Urothelium cell line (cell line): ENCODE data around the gene RPL10A.

Experiments
- DNase-seq: peaks from one replicate; pipeline ENCODE4 v3.0.0; 2011; ENCODE audit warnings: low spot score, mixed read lengths
- FAIRE-seq: peaks from 2 replicates; lab custom pipeline; 2011; peaks lifted over from hg19 to GRCh38; lab: Jason Lieb, UNC

Gene RPL10A

DNA sequence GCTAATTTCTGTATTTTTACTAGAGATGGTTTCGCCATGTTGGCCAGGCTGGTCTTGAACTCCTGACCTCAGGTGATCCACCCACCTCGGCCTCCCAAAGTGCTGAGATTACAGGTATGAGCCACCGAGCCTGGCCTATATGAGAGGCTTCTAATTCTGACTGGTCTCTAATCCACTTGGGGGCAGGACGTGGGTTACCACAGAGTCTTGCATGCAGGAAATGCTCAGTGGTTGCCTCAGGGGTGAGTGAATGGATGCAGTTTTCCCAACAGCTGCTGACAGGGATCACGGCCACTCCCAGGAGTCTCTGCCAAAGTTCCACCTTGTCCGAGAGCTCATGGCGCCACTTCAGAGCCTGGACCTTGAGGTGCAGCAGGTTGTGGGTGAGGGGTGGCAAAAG is 22.5 kb upstream of the RPL10A start:
- FAIRE-seq (no peak), DNase-seq (no peak)

DNA sequence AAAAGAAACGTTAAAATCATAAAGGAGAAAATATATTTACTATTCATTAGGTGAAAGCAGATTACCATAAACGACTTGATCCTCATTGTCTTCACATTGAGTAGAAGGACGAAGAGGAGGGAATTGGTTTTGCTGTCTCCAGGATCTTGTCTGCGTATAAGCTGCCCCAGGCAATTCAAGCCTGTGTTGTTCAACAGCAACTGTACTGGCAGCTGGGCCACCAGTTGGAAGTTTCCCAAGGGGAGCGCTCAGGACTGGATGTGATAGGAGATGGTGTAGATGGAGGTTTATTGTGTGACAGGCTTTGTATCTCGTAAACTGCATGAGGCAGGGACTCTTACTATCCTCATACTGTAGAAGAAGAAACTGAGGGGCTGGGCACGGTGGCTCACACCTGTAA is 20.0 kb upstream of the RPL10A start:
- FAIRE-seq = no peak
- DNase-seq = no peak

DNA sequence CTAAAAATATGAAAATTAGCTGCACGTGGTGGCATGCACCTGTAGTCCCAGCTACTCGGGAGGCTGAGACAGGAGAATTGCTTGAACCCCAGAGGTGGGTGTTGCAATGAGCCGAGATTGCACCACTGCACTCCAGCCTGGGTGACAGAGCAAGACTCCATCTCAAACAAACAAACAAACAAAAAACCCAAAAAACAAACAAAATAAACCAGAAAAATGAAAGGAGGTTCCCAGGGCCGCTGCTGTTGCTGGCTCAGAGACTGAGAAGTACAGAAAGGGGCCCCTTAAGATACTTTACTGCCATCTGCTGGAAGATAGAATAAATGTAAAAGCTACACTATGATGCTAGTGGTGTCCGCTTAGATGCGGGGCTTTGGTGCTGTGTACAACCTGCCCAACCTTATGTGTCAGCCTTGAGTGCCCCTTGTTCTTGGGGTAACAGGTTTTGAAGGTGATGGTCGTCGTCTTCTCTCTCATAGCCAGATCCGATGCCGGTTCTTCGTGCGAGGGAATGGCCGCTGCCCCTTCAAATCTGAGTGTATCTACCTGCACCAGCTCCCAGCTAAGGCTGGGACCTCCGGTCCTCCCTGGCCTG is 18.8 kb upstream of the RPL10A start:
- peak; percentile 82 for DNase-seq
- FAIRE-seq = no peak

DNA sequence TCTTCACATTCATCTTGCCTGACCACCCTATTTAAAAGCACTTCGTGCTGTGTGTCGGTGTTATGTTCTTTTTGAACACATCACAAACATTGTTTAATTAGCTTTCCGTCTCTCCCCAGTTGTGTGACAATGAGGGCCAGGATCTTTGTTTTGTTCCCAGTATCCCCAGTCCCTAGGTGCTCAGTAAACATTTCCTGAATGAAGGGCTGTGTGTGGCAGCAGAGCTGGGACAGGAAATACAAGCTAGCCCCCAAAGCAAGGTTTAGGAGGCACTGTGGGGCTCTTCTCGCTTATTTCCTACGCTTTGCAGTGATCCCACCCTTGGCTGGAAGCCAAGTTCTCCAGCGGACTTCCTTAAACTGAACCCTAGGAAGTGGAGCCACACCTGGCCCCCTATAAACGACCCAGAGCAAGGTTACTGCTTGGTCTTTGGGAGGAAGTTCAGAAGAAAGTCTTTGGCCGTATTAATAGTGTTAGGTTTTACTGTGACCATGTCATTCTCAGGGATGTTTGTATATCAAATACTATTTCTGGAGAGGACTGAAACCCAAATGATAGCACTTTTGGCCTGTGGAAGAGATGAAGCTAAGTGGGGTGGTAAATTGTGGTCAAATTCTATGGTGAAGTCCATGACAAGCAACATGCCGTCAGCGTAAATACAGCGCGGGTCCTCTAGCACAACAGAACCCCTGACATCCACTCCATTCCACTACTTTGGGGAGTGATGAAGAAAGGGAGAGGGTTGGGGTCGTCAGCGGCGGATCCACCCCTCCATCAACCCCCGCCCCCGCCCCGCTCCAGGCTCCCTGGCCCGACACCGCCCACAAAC is 16.6 kb upstream of the RPL10A start:
- FAIRE-seq = no peak

DNA sequence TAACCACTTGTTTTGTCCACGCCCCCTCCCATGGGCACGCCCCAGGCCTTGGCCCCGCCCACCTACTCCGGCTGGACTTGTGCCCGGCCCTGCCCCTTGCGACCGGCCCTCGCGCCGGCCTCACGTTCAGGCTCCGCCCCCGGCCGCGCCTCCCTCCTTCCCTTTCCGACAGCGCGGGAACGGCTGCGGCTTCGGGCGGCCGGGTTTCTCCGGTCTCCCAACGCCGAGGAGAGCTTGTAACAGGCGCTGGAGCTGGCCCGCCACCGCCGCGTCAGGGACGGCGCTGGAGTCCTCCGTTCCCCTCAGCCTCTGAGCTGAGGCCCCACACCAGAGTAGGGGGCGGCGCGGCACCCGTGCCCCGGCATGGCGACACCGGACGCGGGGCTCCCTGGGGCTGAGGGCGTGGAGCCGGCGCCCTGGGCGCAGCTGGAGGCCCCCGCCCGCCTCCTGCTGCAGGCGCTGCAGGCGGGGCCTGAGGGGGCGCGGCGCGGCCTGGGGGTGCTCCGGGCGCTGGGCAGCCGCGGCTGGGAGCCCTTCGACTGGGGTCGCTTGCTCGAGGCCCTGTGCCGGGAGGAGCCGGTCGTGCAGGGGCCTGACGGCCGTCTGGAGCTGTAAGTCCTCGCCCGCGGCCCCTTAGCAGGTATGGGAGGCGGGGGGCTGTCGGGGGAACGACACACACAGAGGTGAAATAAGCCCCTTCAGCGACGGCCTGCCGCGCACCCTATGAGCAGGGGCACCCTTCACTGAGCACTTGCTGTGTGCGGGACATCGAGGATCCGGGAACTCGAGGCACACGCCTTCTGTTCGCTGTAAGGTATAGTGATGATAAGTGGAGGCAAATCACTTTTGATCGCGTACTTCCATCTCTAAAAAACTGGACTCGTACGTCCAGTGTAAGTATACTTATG is 15.8 kb upstream of the RPL10A start, which contains the start of gene FANCE:
FANCE (plus strand) TSS at position 156 of the 908 bp plus-strand sequence; CDS start at position 364, 208 bp downstream.
- peak; percentile 96 for DNase-seq
- peak; percentile 78 for FAIRE-seq

More for the DNA sequence above, 16.6 kb upstream of the RPL10A start:
- no peak for DNase-seq

DNA sequence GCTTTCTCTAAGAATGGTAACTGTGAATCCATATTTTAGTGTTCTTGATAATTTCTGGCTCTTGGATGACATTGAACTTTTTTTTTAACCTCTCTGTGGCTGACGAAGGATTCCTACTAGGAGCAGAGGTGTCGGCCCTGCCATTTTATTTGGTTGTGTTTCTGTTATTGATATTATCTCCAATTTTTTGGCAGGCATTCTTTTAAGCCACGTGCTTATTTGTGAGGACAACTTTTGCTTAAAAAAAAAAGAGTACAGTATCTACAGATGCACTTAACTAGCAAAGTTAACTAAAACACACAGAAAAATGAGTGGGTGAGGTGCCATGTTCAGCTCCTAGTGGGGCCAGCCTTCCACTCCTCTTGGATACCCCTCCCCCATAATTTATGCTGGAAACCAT is 15.0 kb upstream of the RPL10A start:
- FAIRE-seq = no peak
- DNase-seq = no peak

DNA sequence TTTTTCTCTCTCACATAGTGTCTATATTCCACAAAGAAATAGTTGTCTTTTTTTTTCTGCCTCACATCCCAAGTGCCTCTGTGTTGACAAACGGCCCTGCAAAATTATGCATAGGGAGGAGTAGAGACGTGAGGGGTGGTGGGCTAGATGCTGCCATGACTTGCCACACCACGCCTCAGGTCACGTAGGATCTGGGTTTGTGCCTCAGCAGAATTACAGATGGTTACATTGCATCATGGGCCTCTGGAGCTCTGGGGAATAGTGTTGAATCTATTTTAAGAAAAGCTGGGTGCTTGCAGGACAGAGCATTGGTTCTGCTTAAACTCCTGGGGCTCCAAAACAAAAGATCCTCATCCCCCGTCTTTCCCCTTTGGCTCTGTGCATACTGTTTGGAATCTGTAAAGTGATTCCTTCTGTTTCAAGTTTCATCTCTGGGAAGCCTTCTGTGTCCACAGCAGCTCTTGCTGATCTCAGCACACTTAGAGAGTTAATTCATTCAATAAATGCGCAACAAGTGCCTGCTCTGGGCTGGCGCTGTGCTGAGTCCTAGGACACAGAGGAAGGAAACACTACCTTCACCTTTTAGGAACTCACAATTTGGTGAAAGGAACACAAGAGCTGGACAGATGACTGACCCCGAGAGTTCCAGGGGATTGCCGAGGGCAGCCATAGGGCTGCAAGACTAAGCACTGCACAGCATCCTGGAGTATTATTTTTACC is 13.7 kb upstream of the RPL10A start:
- DNase-seq = no peak
- no peak for FAIRE-seq

DNA sequence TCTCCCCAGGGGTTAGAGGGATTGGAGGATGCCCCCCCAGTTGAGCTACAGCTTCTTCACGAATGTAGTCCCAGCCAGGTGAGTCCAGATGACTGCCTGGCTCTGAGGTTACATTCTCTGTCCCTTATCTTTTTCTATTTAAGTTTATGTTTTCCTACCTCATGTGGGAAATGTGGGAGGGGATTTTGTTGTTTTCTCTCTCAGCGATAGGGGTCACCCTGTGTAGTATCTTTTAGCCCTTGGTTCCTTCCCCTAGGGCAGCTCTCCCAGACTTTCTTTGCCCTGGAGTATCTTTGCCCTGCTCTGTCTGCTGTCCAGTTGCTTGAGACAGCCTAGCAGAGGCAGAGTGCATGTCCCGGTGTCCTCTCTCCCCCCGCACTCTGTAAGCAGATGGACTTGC is 10.3 kb upstream of the RPL10A start:
- FAIRE-seq (no peak), DNase-seq (no peak)

DNA sequence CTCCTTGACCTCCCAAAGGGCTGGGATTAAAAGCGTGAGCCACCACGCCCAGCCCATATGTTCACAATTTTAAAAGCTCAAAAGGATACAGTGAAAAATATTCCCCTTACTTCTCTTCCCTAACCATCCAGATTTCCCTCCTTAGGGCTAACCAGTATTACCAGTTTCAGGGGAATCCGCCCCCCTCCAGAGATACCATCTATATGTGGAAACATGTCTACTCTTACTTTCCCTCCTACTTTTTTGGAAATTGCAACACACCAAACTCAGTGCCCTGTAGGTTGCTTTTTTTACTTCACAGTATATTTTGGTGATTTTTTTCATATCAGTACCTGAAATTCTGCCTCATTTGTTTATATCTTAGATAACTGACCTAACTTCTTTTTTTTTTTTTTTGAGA is 6.9 kb upstream of the RPL10A start:
- FAIRE-seq = no peak
- no peak for DNase-seq

DNA sequence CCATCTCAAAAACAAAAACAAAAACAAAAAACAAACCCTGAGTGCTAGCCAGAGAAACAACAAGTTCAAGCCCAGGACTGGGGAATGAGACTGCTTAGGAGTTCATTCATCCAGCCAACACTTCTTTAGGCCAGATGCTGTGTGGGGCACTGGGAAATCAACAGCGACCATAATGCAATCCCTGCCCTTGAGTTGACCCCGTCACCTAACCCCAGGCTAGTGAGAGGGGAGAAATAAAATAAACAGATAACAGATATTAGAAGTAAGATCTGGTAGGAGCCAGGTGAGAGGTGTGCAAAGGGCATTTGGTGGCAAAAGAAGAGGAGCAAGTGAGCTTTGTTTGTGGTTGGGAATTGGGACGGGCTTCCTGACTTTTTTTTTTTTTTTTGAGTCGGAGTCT is 4.9 kb upstream of the RPL10A start:
- no peak for FAIRE-seq
- no peak for DNase-seq

DNA sequence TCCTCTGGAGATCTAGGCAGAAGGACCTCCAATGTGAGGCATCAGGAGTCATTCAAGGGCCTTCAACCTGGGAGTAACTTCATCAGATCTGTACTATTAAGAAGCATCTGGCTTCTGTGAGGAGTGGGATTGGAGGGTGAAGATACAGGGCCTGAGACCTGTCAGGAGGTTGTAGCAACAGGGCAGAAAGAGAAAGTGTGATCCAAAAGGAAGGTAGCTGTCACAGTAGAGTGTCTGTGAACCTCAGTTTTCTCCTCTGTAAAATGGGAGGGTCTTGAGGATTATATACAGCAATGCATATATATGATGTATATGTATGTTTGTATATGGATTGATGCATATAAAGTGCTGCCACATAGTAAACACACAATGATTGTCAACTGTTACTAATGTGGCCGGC is 2.6 kb upstream of the RPL10A start:
- FAIRE-seq (no peak), DNase-seq (no peak)

DNA sequence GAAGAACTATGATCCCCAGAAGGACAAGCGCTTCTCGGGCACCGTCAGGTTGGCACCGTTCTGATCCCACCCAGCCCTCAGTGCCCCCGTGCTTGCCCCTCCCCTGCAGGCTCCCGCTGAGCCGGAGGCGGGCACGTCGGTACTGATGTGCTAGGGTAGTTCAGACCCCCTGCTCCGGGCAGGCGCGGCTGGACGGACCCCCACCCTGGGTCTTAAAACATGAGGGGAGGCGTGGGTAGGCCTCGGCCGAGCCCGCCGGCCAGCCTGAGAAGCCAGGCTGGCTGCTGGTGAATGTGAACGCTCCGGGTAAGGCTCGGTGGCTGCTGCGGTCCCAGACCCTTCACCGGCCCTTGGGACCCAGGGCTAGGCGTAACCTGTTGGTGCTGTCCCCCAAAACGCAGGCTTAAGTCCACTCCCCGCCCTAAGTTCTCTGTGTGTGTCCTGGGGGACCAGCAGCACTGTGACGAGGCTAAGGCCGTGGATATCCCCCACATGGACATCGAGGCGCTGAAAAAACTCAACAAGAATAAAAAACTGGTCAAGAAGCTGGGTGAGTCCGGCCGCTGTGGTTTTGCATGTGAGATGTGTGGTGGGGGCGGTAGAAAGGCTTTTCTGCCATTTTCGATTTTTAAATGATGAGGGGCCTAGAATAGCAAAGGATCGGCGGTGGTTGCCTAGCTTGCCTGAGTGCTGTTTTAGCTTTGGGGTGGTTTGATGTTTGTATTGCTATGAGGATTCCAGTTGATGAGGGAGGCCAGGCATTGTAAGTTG is 964 bp downstream of the RPL10A start:
- DNase-seq = no peak

DNA sequence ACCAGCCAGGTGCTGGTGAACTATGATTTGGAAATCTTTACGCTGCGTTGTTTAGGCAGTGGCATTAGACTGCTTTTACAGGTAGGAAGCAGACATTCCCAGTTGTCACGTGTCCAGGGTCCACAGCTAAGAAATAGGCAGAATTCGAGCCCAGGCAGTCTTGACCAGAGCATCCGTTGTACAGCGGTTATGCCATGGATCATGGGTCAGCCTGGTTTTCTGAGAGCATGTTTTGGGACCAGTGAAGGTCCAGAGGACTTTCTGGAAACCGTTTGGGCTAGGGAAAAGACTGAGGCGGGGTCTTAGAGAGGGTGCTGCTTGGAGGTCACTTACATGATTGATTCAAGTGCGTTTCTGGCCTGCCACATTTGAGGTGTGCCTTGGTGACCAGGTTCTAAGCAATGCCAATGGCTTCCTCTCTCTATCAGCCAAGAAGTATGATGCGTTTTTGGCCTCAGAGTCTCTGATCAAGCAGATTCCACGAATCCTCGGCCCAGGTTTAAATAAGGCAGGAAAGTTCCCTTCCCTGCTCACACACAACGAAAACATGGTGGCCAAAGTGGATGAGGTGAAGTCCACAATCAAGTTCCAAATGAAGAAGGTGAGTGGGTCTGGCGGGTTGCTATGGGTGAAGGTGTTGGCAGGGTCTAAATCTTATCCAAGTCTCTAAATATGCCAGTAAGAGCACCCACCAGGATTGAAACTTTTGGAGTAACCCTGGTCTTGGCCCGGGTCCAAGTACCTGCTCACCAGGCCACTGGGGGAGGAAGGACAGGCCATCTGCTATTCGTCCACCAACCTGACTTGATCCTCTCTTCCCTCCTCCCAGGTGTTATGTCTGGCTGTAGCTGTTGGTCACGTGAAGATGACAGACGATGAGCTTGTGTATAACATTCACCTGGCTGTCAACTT is 1.8 kb downstream of the RPL10A start:
- FAIRE-seq = no peak
- DNase-seq = peak; percentile 41

More for the DNA sequence above, 964 bp downstream of the RPL10A start:
- FAIRE-seq = no peak

DNA sequence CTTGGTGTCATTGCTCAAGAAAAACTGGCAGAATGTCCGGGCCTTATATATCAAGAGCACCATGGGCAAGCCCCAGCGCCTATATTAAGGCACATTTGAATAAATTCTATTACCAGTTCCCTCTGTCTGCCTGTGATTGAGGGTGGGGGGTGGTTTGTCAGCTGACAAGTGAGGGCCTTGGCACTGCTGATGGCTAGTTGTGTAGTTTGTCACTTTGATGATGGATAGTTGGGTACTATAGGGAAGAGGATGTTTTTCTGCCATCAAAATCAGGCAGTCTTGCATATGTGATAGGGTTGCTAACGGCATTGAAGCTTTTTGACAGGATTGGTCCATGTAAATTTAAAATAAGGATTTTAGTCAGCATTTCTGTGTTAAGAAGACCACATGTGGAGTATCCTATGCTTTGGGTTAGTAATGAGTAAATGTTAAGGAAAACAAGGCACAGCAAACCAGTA is 2.5 kb downstream of the RPL10A start:
- DNase-seq (no peak), FAIRE-seq (no peak)

DNA sequence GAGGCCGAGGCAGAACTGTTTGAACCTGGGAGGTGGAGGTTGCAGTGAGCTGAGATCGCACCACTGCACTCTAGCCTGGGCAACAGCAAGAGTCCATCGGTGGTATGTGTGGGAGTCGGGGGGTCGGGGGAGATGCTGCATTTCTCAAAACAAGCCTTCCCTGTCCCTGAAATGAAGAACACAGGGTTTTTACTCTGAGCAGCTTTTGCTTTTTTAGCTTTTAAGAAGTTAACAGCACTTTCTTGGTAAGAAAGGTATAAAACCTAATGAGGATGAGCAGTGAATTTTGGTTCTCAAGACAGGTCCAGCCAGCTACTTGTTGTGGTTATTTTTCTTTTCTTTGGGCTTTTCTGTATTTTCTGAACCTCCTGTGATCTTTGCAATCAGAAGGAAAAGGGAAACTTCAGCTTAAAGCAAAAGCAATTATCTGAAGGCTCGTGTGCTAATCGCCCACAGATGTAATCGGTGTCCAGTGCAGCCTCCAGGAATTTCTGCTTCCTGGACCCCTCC is 3.7 kb downstream of the RPL10A start:
- no peak for DNase-seq
- no peak for FAIRE-seq

DNA sequence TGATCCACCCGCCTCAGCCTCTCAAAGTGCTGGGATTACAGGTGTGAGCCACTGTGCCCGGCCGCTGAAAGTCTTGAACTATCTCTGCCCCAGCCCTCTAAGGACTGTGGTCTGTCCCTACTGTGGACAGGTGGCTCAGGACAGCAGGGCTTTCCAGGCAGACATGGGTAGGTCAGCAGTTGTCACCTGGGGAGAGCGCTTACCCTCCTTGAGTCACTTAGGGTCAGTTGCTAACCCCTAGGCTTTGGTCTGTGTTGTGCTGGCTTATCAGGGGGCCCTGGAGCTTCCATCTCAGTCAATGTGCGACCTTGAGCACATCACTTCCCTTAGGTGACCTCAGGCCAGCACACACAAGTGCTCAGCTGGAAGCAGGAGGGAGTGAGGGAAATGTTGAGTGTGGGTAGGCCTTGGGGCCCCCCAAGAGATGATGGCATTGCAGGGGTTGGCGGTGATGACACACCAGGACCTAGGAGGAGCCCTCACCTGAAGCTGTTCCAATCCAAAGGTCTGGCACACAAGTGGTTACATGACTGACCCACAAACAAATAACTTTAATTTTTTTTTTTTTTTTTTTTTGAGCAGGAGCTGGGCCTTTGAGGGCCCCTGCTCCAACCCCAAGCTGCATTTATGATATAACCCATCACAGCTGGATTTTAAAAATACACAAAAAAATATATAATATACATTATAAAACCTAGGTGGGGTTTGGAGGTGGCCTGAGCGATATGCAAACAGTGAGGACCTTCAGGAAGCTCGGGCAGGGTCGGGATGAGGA is 5.1 kb downstream of the RPL10A start:
- DNase-seq (no peak), FAIRE-seq (no peak)

DNA sequence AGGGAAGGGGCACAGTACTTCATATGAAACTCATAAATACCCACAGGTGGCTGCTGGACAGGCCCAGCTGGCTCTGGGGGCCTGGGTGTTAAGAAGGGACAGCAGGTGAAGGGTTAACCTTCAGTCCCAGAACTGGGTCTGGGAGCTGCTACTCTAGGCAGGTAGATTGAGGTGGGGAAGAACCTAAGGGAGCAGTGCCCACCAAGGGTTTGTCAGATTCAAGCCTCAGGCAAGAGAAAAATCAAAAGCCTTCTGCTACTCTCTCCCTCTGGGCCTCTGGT is 5.6 kb downstream of the RPL10A start:
- FAIRE-seq = no peak
- DNase-seq = no peak
